ENCODE results near the gene BMP7. TPM values are rescaled to one million over a fixed set of nuclear protein-coding genes. Genes with fewer than 3 reads are reported as not detected.

Gene BMP7
- total RNA-seq, 2 experiments from 2014 or later = 2.2 to 94.2 TPM

GRCh38 chr20:57185188-57185743 is 81.2 kb downstream of the BMP7 start:
- no TSS peak for BruUV-seq (replicated peaks)
- TF ChIP-seq EZH2phosphoT487 (IDR thresholded peaks at IDR 0.05; ENCODE audit: borderline replicate concordance, low read depth, low read length) = no peak
- no peak for TF ChIP-seq CTCF (conservative IDR thresholded peaks at IDR 0.05; ENCODE audit: low read length)
- Histone ChIP-seq H3K9me2 (ENCODE audit: insufficient read depth, low read length) (no peaks in the 10 kb centered on the region), H3K4me3 (ENCODE audit: low read depth, low read length, poor library complexity, severe bottlenecking) (no peak overlapping the region), H3K27ac (ENCODE audit: low read depth, low read length, poor library complexity, severe bottlenecking) (no peak overlapping the region), H4K20me1 (ENCODE audit: insufficient read depth, low read length) (no peaks in the 10 kb centered on the region), H3K9me3 (ENCODE audit: low read length) (no peaks in the 10 kb centered on the region), H3K4me1 (ENCODE audit: insufficient read depth, low read length, poor library complexity, severe bottlenecking) (no peaks in the 10 kb centered on the region), H3K79me2 (ENCODE audit: insufficient read depth, low read depth, low read length) (no peaks in the 10 kb centered on the region), H2AFZ (ENCODE audit: low read length) (no peak overlapping the region), H3K4me2 (ENCODE audit: low read length) (no peak overlapping the region), H3K36me3 (ENCODE audit: insufficient read depth, low read length) (peaks cover 28% of the 10 kb centered on the region)
- POLR2A ChIA-PET = no interaction called here
- DNase-seq (ENCODE audit: low spot score) = no peak
- CTCF ChIA-PET (ENCODE audit: unreplicated experiment) = no interaction called here
- intact Hi-C loops (cut with micrococcal nuclease; ENCODE audit: unreplicated experiment) = no loop called here

GRCh38 chr20:57183457-57184009 is 82.9 kb downstream of the BMP7 start:
- intact Hi-C loops (cut with micrococcal nuclease; ENCODE audit: unreplicated experiment) = no loop called here
- DNase-seq (ENCODE audit: low spot score) = no peak
- Histone ChIP-seq H3K36me3 (ENCODE audit: insufficient read depth, low read length) (peaks cover 37% of the 10 kb centered on the region), H2AFZ (ENCODE audit: low read length) (no peak overlapping the region), H3K79me2 (ENCODE audit: insufficient read depth, low read depth, low read length) (no peaks in the 10 kb centered on the region), H3K4me2 (ENCODE audit: low read length) (no peak overlapping the region), H3K9me3 (ENCODE audit: low read length) (no peaks in the 10 kb centered on the region), H3K27ac (ENCODE audit: low read depth, low read length, poor library complexity, severe bottlenecking) (no peak overlapping the region), H4K20me1 (ENCODE audit: insufficient read depth, low read length) (no peaks in the 10 kb centered on the region), H3K4me1 (ENCODE audit: insufficient read depth, low read length, poor library complexity, severe bottlenecking) (no peaks in the 10 kb centered on the region), H3K4me3 (ENCODE audit: low read depth, low read length, poor library complexity, severe bottlenecking) (no peak overlapping the region), H3K9me2 (ENCODE audit: insufficient read depth, low read length) (no peaks in the 10 kb centered on the region)
- BruUV-seq (replicated peaks) = no TSS peak
- POLR2A ChIA-PET = interaction anchor here (0.6 kb wide), 1 partner anchor 15 kb away, joined by 4 read pairs; no protein-coding TSS in a partner anchor
- CTCF ChIA-PET (ENCODE audit: unreplicated experiment) = no interaction called here
- no peak for TF ChIP-seq EZH2phosphoT487 (IDR thresholded peaks at IDR 0.05; ENCODE audit: borderline replicate concordance, low read depth, low read length)
- no peak for TF ChIP-seq CTCF (conservative IDR thresholded peaks at IDR 0.05; ENCODE audit: low read length)

- intact Hi-C loops (cut with micrococcal nuclease; ENCODE audit: unreplicated experiment) = no loop called here
- Histone ChIP-seq H3K9me2 (ENCODE audit: insufficient read depth, low read length) (no peaks in the 10 kb centered on the region), H3K36me3 (ENCODE audit: insufficient read depth, low read length) (peaks cover 40% of the 10 kb centered on the region), H4K20me1 (ENCODE audit: insufficient read depth, low read length) (no peaks in the 10 kb centered on the region), H3K9me3 (ENCODE audit: low read length) (no peaks in the 10 kb centered on the region), H2AFZ (ENCODE audit: low read length) (no peak overlapping the region), H3K27ac (ENCODE audit: low read depth, low read length, poor library complexity, severe bottlenecking) (no peak overlapping the region), H3K4me2 (ENCODE audit: low read length) (no peak overlapping the region), H3K4me1 (ENCODE audit: insufficient read depth, low read length, poor library complexity, severe bottlenecking) (no peaks in the 10 kb centered on the region), H3K79me2 (ENCODE audit: insufficient read depth, low read depth, low read length) (no peaks in the 10 kb centered on the region), H3K4me3 (ENCODE audit: low read depth, low read length, poor library complexity, severe bottlenecking) (no peak overlapping the region)
- no peak for DNase-seq (ENCODE audit: low spot score)
- no TSS peak for BruUV-seq (replicated peaks)
- TF ChIP-seq EZH2phosphoT487 (IDR thresholded peaks at IDR 0.05; ENCODE audit: borderline replicate concordance, low read depth, low read length) (no peak), CTCF (conservative IDR thresholded peaks at IDR 0.05; ENCODE audit: low read length) (no peak)
- POLR2A ChIA-PET = no interaction called here
- CTCF ChIA-PET (ENCODE audit: unreplicated experiment) = no interaction called here
Observed at GRCh38 chr20:57181639-57182038, 84.8 kb downstream of the BMP7 start.

Measured in OCI-LY7 (cell line).